HG02759 (cell line): ENCODE measurements around the gene RBM7.

Experiments
- ATAC-seq: cut with Tn5 transposase; IDR thresholded peaks from one replicate; pipeline ENCODE4 v1.9.1; 2021; ENCODE audit warnings: mild to moderate bottlenecking, moderate library complexity; ENCODE audit not compliant: unreplicated experiment

Gene RBM7

GRCh38 chr11:114400216-114400914, at the start of gene RBM7, which contains the start of gene C11orf71:
TSS of gene RBM7 (plus strand) at chr11:114400666. CDS start at chr11:114400672, 6 bp downstream.
TSS of gene C11orf71 (minus strand) at chr11:114400511. CDS start at chr11:114400331, 180 bp downstream.
- peak; percentile 95 for ATAC-seq

GRCh38 chr11:114353443-114353842, 47.0 kb upstream of the RBM7 start:
- no peak for ATAC-seq

- no peak for ATAC-seq
Measured at GRCh38 chr11:114354076-114354475, 46.4 kb upstream of the RBM7 start.

- ATAC-seq: no peak
Measured at GRCh38 chr11:114358716-114359115, 41.8 kb upstream of the RBM7 start.

GRCh38 chr11:114359342-114359741, 41.1 kb upstream of the RBM7 start:
- ATAC-seq: no peak

GRCh38 chr11:114362326-114362725, 38.1 kb upstream of the RBM7 start:
- ATAC-seq: no peak

- no peak for ATAC-seq
Measured at GRCh38 chr11:114362958-114363357, 37.5 kb upstream of the RBM7 start.

GRCh38 chr11:114366331-114367243, 33.9 kb upstream of the RBM7 start:
- no peak for ATAC-seq

GRCh38 chr11:114367244-114367957, 33.1 kb upstream of the RBM7 start:
- no peak for ATAC-seq

- no peak for ATAC-seq
Measured at GRCh38 chr11:114368918-114369680, 31.4 kb upstream of the RBM7 start.

- ATAC-seq: no peak
Measured at GRCh38 chr11:114375052-114375451, 25.4 kb upstream of the RBM7 start.

- ATAC-seq: no peak
Measured at GRCh38 chr11:114377612-114378267, 22.7 kb upstream of the RBM7 start.

- ATAC-seq: no peak
Measured at GRCh38 chr11:114379394-114380069, 20.9 kb upstream of the RBM7 start.

GRCh38 chr11:114382509-114382908, 18.0 kb upstream of the RBM7 start:
- no peak for ATAC-seq

GRCh38 chr11:114384487-114384886, 16.0 kb upstream of the RBM7 start:
- no peak for ATAC-seq

- ATAC-seq: no peak
Measured at GRCh38 chr11:114386131-114386530, 14.3 kb upstream of the RBM7 start.

- ATAC-seq: no peak
Measured at GRCh38 chr11:114386545-114386944, 13.9 kb upstream of the RBM7 start.

- ATAC-seq: no peak
Measured at GRCh38 chr11:114392735-114393667, 7.5 kb upstream of the RBM7 start.
